ENCODE results near the gene SF3A1. TPM values are rescaled to one million over a fixed set of nuclear protein-coding genes. Genes with fewer than 3 reads are reported as not detected.

SF3A1 gene
- total RNA-seq, 2 donors from 2014 or later, result 151 to 194 TPM

DNA sequence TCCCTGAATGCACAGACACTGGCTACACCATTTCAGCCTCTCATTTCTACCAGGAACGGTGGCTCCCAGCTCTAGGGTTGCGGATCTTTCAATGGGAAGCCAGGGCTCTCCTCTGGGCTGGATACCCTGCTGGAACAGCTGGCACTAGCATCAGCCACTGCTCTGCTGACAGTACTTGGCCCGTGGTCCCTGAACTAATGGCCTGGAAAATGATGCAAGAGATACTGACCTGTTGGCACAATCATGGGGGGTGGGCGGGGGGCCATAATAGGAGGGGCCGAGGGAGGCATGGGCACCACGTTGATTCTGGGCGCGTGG is 19.3 kb downstream of the SF3A1 start:
- DNase-seq, result no peak
- Histone ChIP-seq H3K9me3 (no peaks in the 10 kb centered on the region), H3K4me3 (no peak overlapping the region), H3K36me3 (peaks cover 76% of the 10 kb centered on the region), H3K9ac (ENCODE audit: low read depth in 2 of 2, low read length in 2 of 2) (no peak overlapping the region), H3K4me1 (peaks cover 3% of the 10 kb centered on the region), H3K27ac (no peak overlapping the region), H3K27me3 (no peaks in the 10 kb centered on the region)
- intact Hi-C loops (cut with DNase I), result no loop called here
- TF ChIP-seq, protein P1, sequence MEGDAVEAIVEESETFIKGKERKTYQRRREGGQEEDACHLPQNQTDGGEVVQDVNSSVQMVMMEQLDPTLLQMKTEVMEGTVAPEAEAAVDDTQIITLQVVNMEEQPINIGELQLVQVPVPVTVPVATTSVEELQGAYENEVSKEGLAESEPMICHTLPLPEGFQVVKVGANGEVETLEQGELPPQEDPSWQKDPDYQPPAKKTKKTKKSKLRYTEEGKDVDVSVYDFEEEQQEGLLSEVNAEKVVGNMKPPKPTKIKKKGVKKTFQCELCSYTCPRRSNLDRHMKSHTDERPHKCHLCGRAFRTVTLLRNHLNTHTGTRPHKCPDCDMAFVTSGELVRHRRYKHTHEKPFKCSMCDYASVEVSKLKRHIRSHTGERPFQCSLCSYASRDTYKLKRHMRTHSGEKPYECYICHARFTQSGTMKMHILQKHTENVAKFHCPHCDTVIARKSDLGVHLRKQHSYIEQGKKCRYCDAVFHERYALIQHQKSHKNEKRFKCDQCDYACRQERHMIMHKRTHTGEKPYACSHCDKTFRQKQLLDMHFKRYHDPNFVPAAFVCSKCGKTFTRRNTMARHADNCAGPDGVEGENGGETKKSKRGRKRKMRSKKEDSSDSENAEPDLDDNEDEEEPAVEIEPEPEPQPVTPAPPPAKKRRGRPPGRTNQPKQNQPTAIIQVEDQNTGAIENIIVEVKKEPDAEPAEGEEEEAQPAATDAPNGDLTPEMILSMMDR (IDR thresholded peaks at IDR 0.05), result no peak

DNA sequence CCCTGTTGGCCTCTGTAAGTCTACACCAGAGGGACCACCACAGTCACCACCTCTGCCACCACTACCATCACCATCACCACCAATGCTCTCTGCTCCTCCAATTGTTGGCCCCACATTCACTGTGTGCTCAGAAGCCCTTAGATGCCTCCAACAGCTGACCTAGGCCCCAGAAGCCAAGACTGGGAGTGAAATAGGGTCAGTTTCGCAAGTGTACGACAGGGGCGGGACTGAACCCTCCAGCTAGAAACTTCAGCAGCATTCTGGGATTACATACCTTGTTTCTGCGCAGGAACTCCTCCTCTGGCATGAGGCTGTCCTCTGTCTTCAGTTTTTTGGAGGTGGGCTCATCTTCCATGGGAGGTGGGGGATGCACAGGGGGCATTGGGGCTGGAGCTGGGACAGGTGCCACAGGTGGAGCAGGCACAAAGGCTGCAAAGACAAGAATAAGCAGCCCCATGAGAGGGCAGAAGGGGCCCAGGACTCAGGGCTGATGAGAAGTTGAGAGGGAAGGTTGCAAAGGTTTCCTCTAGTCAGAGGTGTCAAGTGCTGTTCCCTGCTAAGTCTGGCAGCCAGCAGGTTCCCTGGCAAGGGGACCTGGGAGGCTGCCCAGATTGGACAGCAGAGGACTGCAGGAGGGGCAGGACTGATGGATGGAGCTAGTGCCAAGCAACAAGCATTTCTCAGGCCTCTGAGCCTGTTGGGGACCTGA is 19.8 kb downstream of the SF3A1 start:
- H3K27me3 ChIP-seq, result no peaks in the 10 kb centered on the region
- no peak overlapping the region for H3K4me3 ChIP-seq
- peaks cover 71% of the 10 kb centered on the region for H3K36me3 ChIP-seq
- H3K27ac ChIP-seq, result no peak overlapping the region
- no peak overlapping the region for H3K9ac ChIP-seq (ENCODE audit: low read depth in 2 of 2, low read length in 2 of 2)
- no peaks in the 10 kb centered on the region for H3K9me3 ChIP-seq
- intact Hi-C loops (cut with DNase I), result no loop called here
- no peak for DNase-seq
- H3K4me1 ChIP-seq, result peaks cover 3% of the 10 kb centered on the region
- TF ChIP-seq, protein P1 (IDR thresholded peaks at IDR 0.05), result no peak

DNA sequence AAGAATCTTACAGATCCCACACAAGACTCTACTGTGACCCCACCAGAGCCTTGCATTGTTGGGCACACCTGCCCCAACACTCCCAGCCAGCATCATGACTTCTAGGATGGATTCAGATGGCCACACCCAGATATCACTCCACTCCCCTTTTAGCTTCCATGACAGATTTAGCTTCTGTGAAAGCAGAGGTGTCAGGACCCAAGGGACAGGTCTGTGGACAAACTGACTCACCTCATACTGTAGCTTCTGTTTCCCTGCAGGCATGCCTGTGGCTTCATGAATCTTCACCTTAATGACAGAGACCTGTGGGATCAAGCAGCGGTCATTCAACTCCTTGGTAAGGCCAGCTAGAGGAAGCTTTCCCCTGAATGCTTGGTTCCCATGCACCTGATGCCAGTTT is 21.5 kb downstream of the SF3A1 start:
- H3K9ac ChIP-seq (ENCODE audit: low read depth in 2 of 2, low read length in 2 of 2), result no peak overlapping the region
- no peaks in the 10 kb centered on the region for H3K9me3 ChIP-seq
- no peak overlapping the region for H3K4me3 ChIP-seq
- peaks cover 3% of the 10 kb centered on the region for H3K4me1 ChIP-seq
- no peak for DNase-seq
- intact Hi-C loops (cut with DNase I), result no loop called here
- TF ChIP-seq, protein P1 (IDR thresholded peaks at IDR 0.05), result no peak
- no peaks in the 10 kb centered on the region for H3K27me3 ChIP-seq
- H3K27ac ChIP-seq, result no peak overlapping the region
- H3K36me3 ChIP-seq, result peaks cover 57% of the 10 kb centered on the region

DNA sequence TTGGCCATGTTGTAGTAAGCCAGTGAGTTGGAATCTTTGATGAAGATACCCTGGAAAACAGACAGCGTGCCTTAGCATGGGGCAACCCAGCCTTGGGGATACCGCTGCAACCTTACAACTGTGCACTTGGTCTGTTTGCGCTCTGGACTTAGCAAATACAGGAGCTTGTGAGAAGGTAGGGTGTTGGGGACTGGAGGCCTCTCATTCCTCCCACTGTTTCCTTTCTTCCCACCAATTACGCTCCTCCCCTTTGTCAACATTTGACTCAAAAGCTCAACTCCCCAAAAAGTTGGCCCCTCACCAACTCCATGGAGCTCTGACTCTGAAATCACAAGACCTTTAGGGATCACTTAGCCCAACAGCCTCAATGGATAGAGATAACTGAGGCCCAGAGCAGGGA is 22.0 kb downstream of the SF3A1 start:
- intact Hi-C loops (cut with DNase I), result no loop called here
- no peak for DNase-seq
- no peaks in the 10 kb centered on the region for H3K27me3 ChIP-seq
- no peak overlapping the region for H3K9ac ChIP-seq (ENCODE audit: low read depth in 2 of 2, low read length in 2 of 2)
- peaks cover 53% of the 10 kb centered on the region for H3K36me3 ChIP-seq
- H3K27ac ChIP-seq, result no peak overlapping the region
- TF ChIP-seq, protein P1 (IDR thresholded peaks at IDR 0.05), result no peak
- H3K4me3 ChIP-seq, result no peak overlapping the region
- H3K9me3 ChIP-seq, result no peaks in the 10 kb centered on the region
- H3K4me1 ChIP-seq, result peaks cover 3% of the 10 kb centered on the region

DNA sequence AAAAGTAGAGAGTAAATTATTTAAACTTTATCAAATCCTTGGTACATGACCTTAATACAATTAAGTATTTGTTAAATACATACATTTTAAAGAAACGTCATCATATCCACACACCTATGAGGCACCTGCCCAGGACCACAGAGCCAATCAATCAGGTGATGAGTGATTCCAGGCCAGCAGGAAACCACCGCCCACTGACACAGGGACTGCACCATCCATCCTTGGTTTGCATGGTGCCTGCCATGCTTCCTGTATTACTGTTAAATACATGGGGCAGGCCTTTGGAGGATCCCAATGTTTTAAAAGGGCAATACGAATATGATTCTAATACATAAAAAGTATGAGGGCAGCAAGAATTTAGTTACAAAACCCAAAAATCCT is 23.0 kb downstream of the SF3A1 start:
- H3K9me3 ChIP-seq, result no peaks in the 10 kb centered on the region
- H3K27me3 ChIP-seq, result no peaks in the 10 kb centered on the region
- DNase-seq, result no peak
- H3K36me3 ChIP-seq, result peaks cover 44% of the 10 kb centered on the region
- peak overlapping the region; percentile 54 for H3K27ac ChIP-seq
- TF ChIP-seq, protein P1 (IDR thresholded peaks at IDR 0.05), result no peak
- intact Hi-C loops (cut with DNase I), result no loop called here
- H3K4me3 ChIP-seq, result no peak overlapping the region
- H3K9ac ChIP-seq (ENCODE audit: low read depth in 2 of 2, low read length in 2 of 2), result no peak overlapping the region
- H3K4me1 ChIP-seq, result peaks cover 3% of the 10 kb centered on the region
